RWPE1 (cell line): ENCODE results near the gene KAZN.

Experiments used
- CTCF ChIA-PET: fragments of 350-600 bp; sonication (Branson Sonifier 250); formaldehyde crosslinking; extraction: SDS; loops from one replicate; lab custom pipeline; 2021; lab: Yijun Ruan, JAX
- POLR2A ChIA-PET: fragments of 400-600 bp; formaldehyde crosslinking; extraction: SDS; loops from one replicate; lab custom pipeline; 2020; ENCODE audit warnings: antibody characterized with exemption; ENCODE audit not compliant: low non-redundant PET; lab: Yijun Ruan, JAX
- DNase-seq: peaks from one replicate; pipeline ENCODE4 v3.0.0; 2012; ENCODE audit warnings: low spot score
- H3K27ac ChIP-seq: fragments of 450-650 bp; 2 replicates; pipeline ENCODE4 v1.5.1; 2017
- TF ChIP-seq, protein P1 (sequence below): fragments of 450-650 bp; conservative IDR thresholded peaks from 2 replicates; pipeline ENCODE4 v1.5.1; 2017; ENCODE audit warnings: low read depth, mild to moderate bottlenecking

KAZN gene

DNA sequence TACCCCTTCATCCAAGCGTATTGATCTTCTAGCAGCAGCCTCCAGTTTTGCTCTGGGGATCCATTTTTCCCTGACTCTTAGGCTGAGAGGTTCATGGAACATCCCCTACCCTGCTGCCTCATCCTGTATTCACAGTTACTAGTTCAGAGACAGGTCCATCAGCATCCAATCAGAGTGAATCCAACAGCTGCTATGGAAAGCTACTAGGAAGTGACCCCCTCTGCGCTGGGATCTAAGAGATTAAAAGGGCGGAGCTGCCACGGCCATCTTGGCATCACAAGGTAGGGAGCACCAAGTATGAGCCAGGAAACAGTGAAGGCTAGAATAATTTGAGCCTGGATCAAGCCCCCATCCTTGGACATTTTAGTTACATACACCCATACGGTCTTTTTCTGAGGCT lies 32.5 kb downstream of the KAZN start:
- POLR2A ChIA-PET, result no interaction called here

DNA sequence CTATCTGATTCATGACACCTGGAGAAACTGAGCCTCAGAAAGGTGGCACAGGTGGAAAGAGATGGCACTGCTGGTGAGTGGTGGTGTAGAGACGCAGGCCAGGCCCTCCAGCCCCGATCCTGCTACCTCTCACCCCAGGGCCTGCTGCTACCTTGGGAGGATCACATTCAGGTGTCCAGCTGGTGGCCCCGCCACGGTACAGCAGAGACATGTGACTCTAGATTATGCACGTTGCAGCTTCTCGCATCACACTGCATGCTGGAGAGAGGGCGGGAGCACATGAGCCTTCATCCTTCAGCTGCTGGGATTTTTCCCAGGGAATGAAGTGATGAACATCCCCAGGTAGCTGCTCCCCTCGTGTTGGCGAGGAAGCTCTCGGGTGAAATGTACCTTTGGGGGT lies 32.9 kb downstream of the KAZN start:
- ChIA-PET POLR2A (no interaction called here), CTCF (no interaction called here)
- H3K27ac ChIP-seq, result no peak overlapping the region
- no peak for DNase-seq
- TF ChIP-seq, protein P1, sequence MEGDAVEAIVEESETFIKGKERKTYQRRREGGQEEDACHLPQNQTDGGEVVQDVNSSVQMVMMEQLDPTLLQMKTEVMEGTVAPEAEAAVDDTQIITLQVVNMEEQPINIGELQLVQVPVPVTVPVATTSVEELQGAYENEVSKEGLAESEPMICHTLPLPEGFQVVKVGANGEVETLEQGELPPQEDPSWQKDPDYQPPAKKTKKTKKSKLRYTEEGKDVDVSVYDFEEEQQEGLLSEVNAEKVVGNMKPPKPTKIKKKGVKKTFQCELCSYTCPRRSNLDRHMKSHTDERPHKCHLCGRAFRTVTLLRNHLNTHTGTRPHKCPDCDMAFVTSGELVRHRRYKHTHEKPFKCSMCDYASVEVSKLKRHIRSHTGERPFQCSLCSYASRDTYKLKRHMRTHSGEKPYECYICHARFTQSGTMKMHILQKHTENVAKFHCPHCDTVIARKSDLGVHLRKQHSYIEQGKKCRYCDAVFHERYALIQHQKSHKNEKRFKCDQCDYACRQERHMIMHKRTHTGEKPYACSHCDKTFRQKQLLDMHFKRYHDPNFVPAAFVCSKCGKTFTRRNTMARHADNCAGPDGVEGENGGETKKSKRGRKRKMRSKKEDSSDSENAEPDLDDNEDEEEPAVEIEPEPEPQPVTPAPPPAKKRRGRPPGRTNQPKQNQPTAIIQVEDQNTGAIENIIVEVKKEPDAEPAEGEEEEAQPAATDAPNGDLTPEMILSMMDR, result no peak

More for the DNA sequence above, 32.5 kb downstream of the KAZN start:
- no peak for DNase-seq
- CTCF ChIA-PET, result no interaction called here
- no peak overlapping the region for H3K27ac ChIP-seq
- TF ChIP-seq, protein P1, result no peak

DNA sequence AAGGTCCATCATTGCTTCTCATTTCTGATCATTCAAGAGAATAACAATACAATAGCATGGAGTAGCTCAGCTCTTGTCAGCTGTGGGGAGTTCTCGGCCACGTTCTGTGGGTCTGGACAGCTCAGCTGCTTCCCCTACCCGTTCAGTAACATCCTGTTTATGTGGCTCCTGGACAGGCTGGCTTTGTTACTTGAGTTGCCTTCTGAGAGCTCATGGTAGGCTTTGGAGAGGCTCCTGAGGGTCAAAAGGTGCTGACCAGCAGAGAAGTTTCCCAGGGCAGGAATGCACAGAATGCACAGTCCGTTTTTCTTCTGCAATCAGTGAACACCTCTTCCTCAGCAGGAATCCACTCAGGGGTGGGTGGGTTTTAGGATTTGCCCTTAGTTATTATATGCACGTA lies 36.0 kb downstream of the KAZN start:
- H3K27ac ChIP-seq, result no peak overlapping the region
- TF ChIP-seq, protein P1, result no peak
- CTCF ChIA-PET, result no interaction called here
- POLR2A ChIA-PET, result no interaction called here
- DNase-seq, result no peak

DNA sequence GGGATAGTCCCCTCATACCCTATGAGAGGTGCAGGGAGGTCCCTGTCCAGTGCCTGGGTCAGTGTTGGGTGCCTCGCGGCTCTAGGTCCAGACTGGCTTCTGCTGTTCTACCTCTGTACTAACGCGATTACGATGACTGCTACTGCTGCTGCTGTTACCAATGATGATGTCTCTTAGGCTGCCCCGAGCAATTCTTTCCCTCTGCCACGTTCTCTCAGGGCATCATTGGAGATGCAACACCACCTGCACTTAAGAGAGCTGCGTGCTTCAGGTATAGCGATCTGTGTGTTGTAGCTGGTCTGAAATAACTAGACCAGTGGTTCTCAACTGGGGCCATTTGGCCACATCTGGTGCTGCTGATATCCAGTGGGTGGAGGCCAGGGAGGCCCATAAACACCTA lies 36.9 kb downstream of the KAZN start:
- DNase-seq, result no peak
- POLR2A ChIA-PET, result no interaction called here
- TF ChIP-seq, protein P1, result no peak
- CTCF ChIA-PET, result no interaction called here
- H3K27ac ChIP-seq, result no peak overlapping the region

DNA sequence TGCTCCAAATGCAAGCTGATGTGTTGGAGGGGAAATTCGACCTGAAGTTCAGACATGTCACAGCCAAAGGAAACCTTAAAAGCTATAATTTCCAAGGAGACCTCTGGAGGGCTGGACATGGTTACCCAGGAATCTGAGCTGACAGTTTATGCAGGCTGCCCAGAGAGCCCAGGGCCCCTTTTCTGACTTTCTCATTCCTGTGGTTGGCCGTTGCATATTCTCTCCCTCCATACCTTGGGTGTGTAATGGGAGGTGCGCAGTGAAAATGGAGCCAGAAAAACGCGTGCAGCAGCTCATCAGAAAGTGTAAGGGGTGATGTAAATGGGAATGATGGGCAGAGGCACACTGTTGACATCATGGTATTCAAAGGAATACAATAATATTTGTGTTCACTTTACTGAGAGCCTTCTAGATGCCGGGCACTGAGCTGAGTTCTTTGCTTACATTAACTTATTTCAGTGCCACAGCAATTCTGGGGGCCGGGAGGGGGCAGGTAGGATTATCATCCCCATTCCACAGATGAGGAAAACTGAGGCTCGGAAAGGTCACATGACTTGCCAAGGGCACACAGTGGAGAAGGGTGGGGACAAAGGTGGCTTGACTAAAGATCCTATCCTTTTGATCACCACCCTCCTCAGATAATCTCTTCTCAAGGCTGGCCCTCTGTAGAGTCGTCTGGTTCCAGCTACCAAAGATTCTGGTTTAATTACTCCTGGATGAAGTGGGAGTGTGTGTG lies 38.6 kb downstream of the KAZN start:
- H3K27ac ChIP-seq, result no peak overlapping the region
- no peak for DNase-seq
- POLR2A ChIA-PET, result no interaction called here
- CTCF ChIA-PET, result interaction anchor here (0.7 kb wide), 1 partner anchor 18 kb away, joined by 3 read pairs; no protein-coding TSS in a partner anchor
- TF ChIP-seq, protein P1, result no peak

DNA sequence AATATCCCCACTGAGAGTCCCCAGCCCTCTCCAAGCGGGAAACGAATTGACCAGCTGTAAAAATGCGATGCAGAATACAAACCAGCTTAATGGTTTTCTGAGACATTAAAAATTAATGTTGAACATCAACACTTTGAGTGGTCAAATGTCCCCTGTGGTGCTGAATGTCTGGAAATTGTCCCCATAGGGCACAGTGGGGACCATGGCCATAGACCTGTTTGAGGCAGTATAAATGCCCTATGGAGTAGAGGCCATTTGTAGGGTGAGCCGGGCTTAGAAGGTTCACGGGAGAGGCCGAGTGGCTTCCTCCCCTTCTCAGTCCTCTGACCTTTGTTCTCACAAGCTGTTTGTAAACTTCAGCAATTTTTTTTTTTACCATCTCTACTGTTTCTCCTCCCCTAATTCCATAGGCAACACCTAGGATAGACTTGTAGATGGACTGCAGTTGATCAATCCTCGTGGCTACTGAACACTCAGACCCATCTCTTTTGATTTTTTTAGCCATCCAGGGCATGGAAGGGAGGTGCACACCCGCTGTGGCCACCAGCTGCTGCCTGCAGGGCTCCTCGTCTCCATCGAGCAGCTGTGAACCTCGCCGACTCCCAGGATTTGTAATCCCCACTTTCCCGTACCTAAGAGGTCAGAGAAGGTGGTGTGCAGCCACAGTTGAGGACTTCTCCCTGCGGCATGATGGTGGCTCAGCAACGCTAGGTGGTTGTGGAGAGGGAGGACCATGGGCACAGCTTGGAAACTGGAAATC lies 41.0 kb downstream of the KAZN start:
- TF ChIP-seq, protein P1, result no peak
- DNase-seq, result no peak
- ChIA-PET CTCF (no interaction called here), POLR2A (no interaction called here)
- H3K27ac ChIP-seq, result no peak overlapping the region
